HG03135 (cell line): ENCODE measurements around the gene XRCC1.
"Not testable (repeated sequence)": the region's sequence is repeated elsewhere in the genome, so short reads cannot be mapped to it uniquely, and the experiment has no call there.

Experiments used
- ATAC-seq: cut with Tn5 transposase; IDR thresholded peaks from one replicate; pipeline ENCODE4 v1.9.1; 2021; ENCODE audit warnings: mild to moderate bottlenecking, moderate library complexity; ENCODE audit not compliant: unreplicated experiment

XRCC1 gene

GRCh38 chr19:43548706-43549105, 26.6 kb downstream of the XRCC1 start:
- ATAC-seq, result no peak

- not testable (repeated sequence) for ATAC-seq
These were observed 27.4 kb downstream of the XRCC1 start for GRCh38 chr19:43547926-43548325.

- no peak for ATAC-seq
These were observed 28.7 kb downstream of the XRCC1 start for GRCh38 chr19:43546581-43546980.

GRCh38 chr19:43545981-43546380, 29.3 kb downstream of the XRCC1 start:
- ATAC-seq, result no peak

GRCh38 chr19:43545276-43545675, 30.1 kb downstream of the XRCC1 start:
- ATAC-seq, result no peak

- no peak for ATAC-seq
These were observed 31.2 kb downstream of the XRCC1 start for GRCh38 chr19:43544077-43544476.

GRCh38 chr19:43541920-43542650, 33.2 kb downstream of the XRCC1 start:
- ATAC-seq, result no peak

- ATAC-seq, result no peak
These were observed 34.9 kb downstream of the XRCC1 start for GRCh38 chr19:43540381-43540780.

GRCh38 chr19:43538922-43539321, 36.4 kb downstream of the XRCC1 start:
- ATAC-seq, result no peak

GRCh38 chr19:43534816-43535761, 40.2 kb downstream of the XRCC1 start:
- ATAC-seq, result no peak

- ATAC-seq, result no peak
These were observed 41.0 kb downstream of the XRCC1 start for GRCh38 chr19:43534305-43534815.

- ATAC-seq, result peak; percentile 60
These were observed 41.6 kb downstream of the XRCC1 start for GRCh38 chr19:43533546-43534304.

- ATAC-seq, result peak; percentile 50
These were observed 42.3 kb downstream of the XRCC1 start, which contains the start of gene ZNF575 for GRCh38 chr19:43532962-43533545. TSS of gene ZNF575 (plus strand) at chr19:43533188. CDS start at chr19:43534423, 1,235 bp downstream.

GRCh38 chr19:43532571-43532961, 42.8 kb downstream of the XRCC1 start:
- no peak for ATAC-seq

- ATAC-seq, result no peak
These were observed 47.3 kb downstream of the XRCC1 start for GRCh38 chr19:43527860-43528622.

- peak; percentile 65 for ATAC-seq
These were observed 48.2 kb downstream of the XRCC1 start, which contains the start of gene ETHE1 for GRCh38 chr19:43526884-43527859. TSS of gene ETHE1 (minus strand) at chr19:43527201. CDS start at chr19:43527177, 24 bp downstream.

- ATAC-seq, result no peak
These were observed 49.2 kb downstream of the XRCC1 start for GRCh38 chr19:43525836-43526771.
